Measurements from ENCODE around the gene CDH13. TPM values are rescaled to one million over a fixed set of nuclear protein-coding genes. Genes with fewer than 3 reads are reported as not detected.
"Not testable (repeated sequence)": the region's sequence is repeated elsewhere in the genome, so short reads cannot be mapped to it uniquely, and the experiment has no call there.

CDH13 gene
- polyA plus RNA-seq, 1 donor from 2014 or later = 3.2 TPM

- Histone ChIP-seq H3K4me2 (ENCODE audit: low read length) (no peak overlapping the region), H3K36me3 (ENCODE audit: insufficient read depth, low read length) (no peaks in the 10 kb centered on the region), H3K9me2 (ENCODE audit: insufficient read depth, low read length) (no peaks in the 10 kb centered on the region), H3K9ac (ENCODE audit: low read length) (no peak overlapping the region), H3K4me3 (ENCODE audit: low read length) (no peak overlapping the region), H2AFZ (ENCODE audit: low read depth, low read length) (no peak overlapping the region), H4K20me1 (ENCODE audit: insufficient read depth) (no peaks in the 10 kb centered on the region), H3K27ac (ENCODE audit: low read length) (no peak overlapping the region), H3K27me3 (ENCODE audit: insufficient read depth, low read depth, low read length) (no peaks in the 10 kb centered on the region), H3K9me3 (ENCODE audit: low read length) (no peaks in the 10 kb centered on the region), H3F3A (ENCODE audit: insufficient read depth, low read length, poor library complexity, severe bottlenecking) (no peaks in the 10 kb centered on the region), H3K79me2 (replicated peaks; ENCODE audit: insufficient read depth, low read length) (no peaks in the 10 kb centered on the region)
- TF ChIP-seq REST (IDR thresholded peaks at IDR 0.05; ENCODE audit: borderline replicate concordance) (no peak), CTCF (IDR thresholded peaks at IDR 0.05; ENCODE audit: poor library complexity, severe bottlenecking) (no peak), POLR2AphosphoS5 (IDR thresholded peaks at IDR 0.05) (no peak), TAF1 (IDR thresholded peaks at IDR 0.05; ENCODE audit: low read depth) (no peak), RAD21 (conservative IDR thresholded peaks at IDR 0.05) (no peak), SMC3 (conservative IDR thresholded peaks at IDR 0.05; ENCODE audit: poor library complexity) (no peak), MXI1 (conservative IDR thresholded peaks at IDR 0.05; ENCODE audit: poor library complexity, severe bottlenecking) (no peak), EZH2 (IDR thresholded peaks at IDR 0.05; ENCODE audit: borderline replicate concordance, insufficient read depth, low read length, poor library complexity, severe bottlenecking) (no peak), EP300 (conservative IDR thresholded peaks at IDR 0.05; ENCODE audit: poor library complexity, severe bottlenecking) (no peak)
Observed at GRCh38 chr16:82926500-82926899, 299.7 kb downstream of the CDH13 start.

- not testable (repeated sequence) for H3F3A ChIP-seq (ENCODE audit: insufficient read depth, low read length, poor library complexity, severe bottlenecking)
Observed at GRCh38 chr16:82933933-82934332, 307.2 kb downstream of the CDH13 start.

GRCh38 chr16:82935766-82936165 is 309.0 kb downstream of the CDH13 start:
- Histone ChIP-seq H2AFZ (ENCODE audit: low read depth, low read length) (no peak overlapping the region), H4K20me1 (ENCODE audit: insufficient read depth) (no peaks in the 10 kb centered on the region), H3K36me3 (ENCODE audit: insufficient read depth, low read length) (no peaks in the 10 kb centered on the region), H3K27me3 (ENCODE audit: insufficient read depth, low read depth, low read length) (no peaks in the 10 kb centered on the region), H3K27ac (ENCODE audit: low read length) (no peak overlapping the region), H3K9me3 (ENCODE audit: low read length) (no peaks in the 10 kb centered on the region), H3K79me2 (replicated peaks; ENCODE audit: insufficient read depth, low read length) (no peaks in the 10 kb centered on the region), H3K4me3 (ENCODE audit: low read length) (no peak overlapping the region), H3K4me2 (ENCODE audit: low read length) (no peak overlapping the region), H3F3A (ENCODE audit: insufficient read depth, low read length, poor library complexity, severe bottlenecking) (no peaks in the 10 kb centered on the region), H3K9ac (ENCODE audit: low read length) (no peak overlapping the region), H3K9me2 (ENCODE audit: insufficient read depth, low read length) (no peaks in the 10 kb centered on the region)
- TF ChIP-seq REST (IDR thresholded peaks at IDR 0.05; ENCODE audit: borderline replicate concordance) (no peak), TAF1 (IDR thresholded peaks at IDR 0.05; ENCODE audit: low read depth) (no peak), CTCF (IDR thresholded peaks at IDR 0.05; ENCODE audit: poor library complexity, severe bottlenecking) (no peak), EP300 (conservative IDR thresholded peaks at IDR 0.05; ENCODE audit: poor library complexity, severe bottlenecking) (no peak), RAD21 (conservative IDR thresholded peaks at IDR 0.05) (no peak), EZH2 (IDR thresholded peaks at IDR 0.05; ENCODE audit: borderline replicate concordance, insufficient read depth, low read length, poor library complexity, severe bottlenecking) (no peak), MXI1 (conservative IDR thresholded peaks at IDR 0.05; ENCODE audit: poor library complexity, severe bottlenecking) (no peak), SMC3 (conservative IDR thresholded peaks at IDR 0.05; ENCODE audit: poor library complexity) (no peak), POLR2AphosphoS5 (IDR thresholded peaks at IDR 0.05) (no peak)

More at GRCh38 chr16:82933933-82934332, 307.2 kb downstream of the CDH13 start:
- not testable (repeated sequence) for H3K4me2 ChIP-seq (ENCODE audit: low read length); H3K4me3 ChIP-seq (ENCODE audit: low read length); H3K27ac ChIP-seq (ENCODE audit: low read length); H3K9me2 ChIP-seq (ENCODE audit: insufficient read depth, low read length); H3K9me3 ChIP-seq (ENCODE audit: low read length); H3K36me3 ChIP-seq (ENCODE audit: insufficient read depth, low read length); H2AFZ ChIP-seq (ENCODE audit: low read depth, low read length); H3K79me2 ChIP-seq (replicated peaks; ENCODE audit: insufficient read depth, low read length); H3K27me3 ChIP-seq (ENCODE audit: insufficient read depth, low read depth, low read length); H4K20me1 ChIP-seq (ENCODE audit: insufficient read depth); H3K9ac ChIP-seq (ENCODE audit: low read length)

All from neural cell (in vitro differentiated cells).